Stimulated activated naive CD8-positive, alpha-beta T cell treated with anti-CD3 and anti-CD28 coated beads, Interleukin-15, Interleukin-2, amounts not matched to agents 100 U/mL and 50 U/mL, for 24 hours (primary cell): ENCODE results near the gene CLN6.

Experiments used
- ATAC-seq: fragments of 150-1000 bp; cut with Tn5 transposase; one replicate; pipeline ENCODE4 v1.10.0; 2021
- DNase-seq: peaks from one replicate; pipeline ENCODE4 v3.0.0; 2021

The CLN6 gene

GRCh38 chr15:68229386-68230156, at the start of gene CLN6:
Gene CLN6 (minus strand): TSS chr15:68229728. CDS start chr15:68229584, 144 bp downstream.
- peak; percentile 86 for DNase-seq
- peak; percentile 88 for ATAC-seq

GRCh38 chr15:68278595-68279405, 49.3 kb upstream of the CLN6 start:
- ATAC-seq, result peak; percentile 3
- DNase-seq, result no peak

GRCh38 chr15:68278345-68278594, 48.7 kb upstream of the CLN6 start:
- no peak for ATAC-seq

GRCh38 chr15:68277603-68278344, 48.2 kb upstream of the CLN6 start, which contains the start of gene FEM1B:
Gene FEM1B (plus strand): TSS chr15:68277745. CDS start chr15:68278418, 673 bp downstream.
- peak; percentile 85 for ATAC-seq

More at GRCh38 chr15:68278345-68278594, 48.7 kb upstream of the CLN6 start:
- peak; percentile 76 for DNase-seq

GRCh38 chr15:68277131-68277602, 47.6 kb upstream of the CLN6 start:
- DNase-seq, result no peak
- ATAC-seq, result no peak

More at GRCh38 chr15:68277603-68278344, 48.2 kb upstream of the CLN6 start, which contains the start of gene FEM1B:
- DNase-seq, result peak; percentile 88

DNA sequence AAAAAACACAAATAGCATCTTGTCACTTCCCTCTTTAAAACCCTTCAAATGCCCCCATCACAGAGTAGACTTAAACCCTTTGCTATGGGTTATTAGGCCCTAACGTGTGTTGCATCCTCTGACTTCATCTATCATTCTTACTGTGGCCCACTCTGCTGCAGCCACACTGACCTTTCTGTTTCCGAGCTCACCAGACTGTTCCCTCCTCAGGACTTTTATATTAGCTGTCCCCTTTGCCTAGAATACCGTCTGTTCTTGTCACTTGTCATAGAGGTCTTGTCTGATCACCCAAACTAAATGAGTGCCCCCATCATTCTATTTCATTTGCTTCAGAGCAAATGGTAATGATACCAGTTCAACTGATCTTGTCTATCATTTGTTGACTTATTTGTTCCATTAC, 47.1 kb upstream of the CLN6 start:
- ATAC-seq (no peak), DNase-seq (no peak)

DNA sequence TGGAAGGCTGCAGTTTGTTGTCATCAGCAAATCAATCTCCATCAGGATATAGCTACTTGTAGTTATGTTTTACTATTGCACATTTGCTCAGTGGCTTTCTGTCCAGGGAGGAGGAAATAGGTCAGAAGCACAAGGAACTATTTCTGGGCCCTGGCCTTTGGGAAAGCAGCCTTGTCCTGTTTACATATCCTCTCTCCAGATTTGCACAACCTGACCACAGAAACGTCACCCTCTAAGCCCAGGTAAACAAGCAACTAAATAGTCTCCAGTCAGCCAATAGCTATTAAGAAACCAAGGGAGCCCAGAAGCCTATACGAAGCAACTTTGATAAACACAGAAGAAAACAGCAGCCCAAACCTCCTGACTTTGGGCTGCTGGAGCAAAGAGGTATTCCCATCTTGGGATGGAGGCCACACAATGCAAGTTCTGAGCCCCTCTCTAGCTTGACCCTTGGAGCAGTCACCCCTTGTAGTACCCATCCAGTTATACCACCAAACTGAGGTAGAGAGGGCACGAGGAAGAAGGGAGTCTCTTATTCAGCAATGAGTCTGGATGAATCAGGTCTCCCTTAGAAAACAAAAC, 45.7 kb upstream of the CLN6 start:
- no peak for DNase-seq
- no peak for ATAC-seq

- DNase-seq, result no peak
- ATAC-seq, result no peak
These were observed 44.8 kb upstream of the CLN6 start for GRCh38 chr15:68274201-68274848.

GRCh38 chr15:68272721-68273271, 43.3 kb upstream of the CLN6 start:
- no peak for ATAC-seq
- DNase-seq, result no peak

GRCh38 chr15:68271854-68272471, 42.4 kb upstream of the CLN6 start:
- ATAC-seq (no peak), DNase-seq (no peak)

GRCh38 chr15:68268405-68268804, 38.9 kb upstream of the CLN6 start:
- ATAC-seq, result no peak
- DNase-seq, result no peak

GRCh38 chr15:68265674-68266073, 36.1 kb upstream of the CLN6 start:
- DNase-seq (no peak), ATAC-seq (no peak)

GRCh38 chr15:68265081-68265480, 35.6 kb upstream of the CLN6 start:
- DNase-seq, result no peak
- no peak for ATAC-seq

GRCh38 chr15:68264282-68264681, 34.8 kb upstream of the CLN6 start:
- DNase-seq, result no peak
- ATAC-seq, result no peak

GRCh38 chr15:68262514-68263356, 33.2 kb upstream of the CLN6 start:
- DNase-seq (no peak), ATAC-seq (no peak)

DNA sequence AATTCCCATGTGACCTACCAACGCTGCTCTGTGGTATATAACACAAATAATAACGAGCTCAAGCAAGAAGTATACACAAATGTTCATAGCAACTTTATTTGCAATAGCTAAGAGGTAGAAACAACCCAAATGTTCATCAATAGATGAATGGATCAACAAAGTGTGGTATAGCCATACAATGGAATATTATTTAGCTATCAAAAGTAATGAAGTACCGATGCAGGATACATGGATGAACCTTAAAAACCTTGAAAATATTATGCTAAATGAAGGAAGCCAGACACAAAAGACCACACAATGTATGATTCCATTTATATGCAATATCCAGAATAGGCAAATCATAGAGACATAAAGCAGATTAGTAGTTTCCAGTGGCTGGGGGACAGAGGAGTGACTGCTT, 32.5 kb upstream of the CLN6 start:
- DNase-seq (no peak), ATAC-seq (no peak)

DNA sequence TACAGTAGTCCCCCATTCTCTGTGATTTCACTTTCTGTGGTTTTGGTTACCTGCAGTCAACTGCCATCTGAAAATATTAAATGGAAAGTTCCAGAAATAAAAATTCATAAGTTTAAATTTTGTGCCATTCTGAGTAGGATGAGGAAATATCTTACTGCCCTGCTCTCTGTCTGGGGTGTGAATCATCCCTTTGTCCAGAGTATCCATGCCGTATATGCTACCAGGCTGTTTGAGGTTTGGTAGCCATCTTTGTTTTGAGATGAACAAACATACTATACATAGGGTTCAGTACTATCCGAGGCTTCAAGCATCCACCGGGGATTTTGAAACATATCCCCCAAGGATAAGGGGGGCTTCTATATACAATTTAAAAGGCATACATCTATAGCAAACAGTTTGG, 31.7 kb upstream of the CLN6 start:
- DNase-seq, result no peak
- ATAC-seq, result no peak

DNA sequence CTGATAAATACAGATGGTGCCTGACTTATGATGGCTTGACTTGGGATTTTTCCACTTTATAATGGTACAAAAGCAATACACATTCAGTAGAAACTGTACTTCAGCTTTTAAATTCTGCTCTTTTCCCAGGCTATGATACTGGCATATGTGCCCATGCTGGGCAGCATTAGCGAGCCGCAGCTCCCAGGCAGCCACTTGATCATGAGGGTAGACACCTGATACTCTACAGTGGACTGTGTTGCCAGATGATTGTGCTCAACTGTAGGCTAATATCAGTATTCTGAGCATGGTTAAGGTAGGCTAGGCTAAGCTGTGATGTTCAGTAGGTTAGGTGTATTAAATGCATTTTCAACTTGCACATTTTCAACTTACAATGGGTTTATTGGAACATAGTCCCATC, 30.4 kb upstream of the CLN6 start:
- DNase-seq (no peak), ATAC-seq (no peak)

- DNase-seq, result peak; percentile 29
- peak; percentile 95 for ATAC-seq
These were observed 29.2 kb upstream of the CLN6 start for GRCh38 chr15:68258692-68259091.
